MM.1S (cell line): ENCODE measurements around the gene AMIGO1.

Source experiments
- DNase-seq: peaks from one replicate; pipeline ENCODE4 v3.0.0-alpha.2; 2015
- H2AFZ ChIP-seq: fragments of 300-600 bp; sonication (generic); 2 replicates; pipeline ENCODE4 v1.6.0; 2016; ENCODE audit warnings: antibody characterized with exemption, low read length
- H3F3A ChIP-seq: fragments of 300-600 bp; sonication (generic); 2 replicates; pipeline ENCODE4 v1.6.1; 2016; ENCODE audit warnings: mild to moderate bottlenecking, antibody characterized with exemption, low read length, moderate library complexity, mixed read lengths; ENCODE audit not compliant: insufficient read depth
- H3K27ac ChIP-seq: fragments of 300-600 bp; sonication (generic); 2 replicates; pipeline ENCODE4 v1.5.1; 2016; ENCODE audit warnings: mild to moderate bottlenecking, low read length
- H3K27me3 ChIP-seq: fragments of 300-600 bp; sonication (generic); replicated peaks from 2 replicates; pipeline ENCODE4 v1.6.0; 2016; ENCODE audit warnings: low read length; ENCODE audit not compliant: insufficient read depth
- H3K36me3 ChIP-seq: fragments of 300-600 bp; sonication (generic); replicated peaks from 2 replicates; pipeline ENCODE4 v1.6.1; 2016; ENCODE audit warnings: mild to moderate bottlenecking, low read length, mixed read lengths; ENCODE audit not compliant: insufficient read depth
- H3K4me1 ChIP-seq: fragments of 300-600 bp; sonication (generic); 2 replicates; pipeline ENCODE4 v1.6.1; 2016; ENCODE audit warnings: low read length, mixed read lengths
- H3K4me2 ChIP-seq: fragments of 300-600 bp; sonication (generic); 2 replicates; pipeline ENCODE4 v1.6.0; 2016; ENCODE audit warnings: low read depth, low read length
- H3K4me3 ChIP-seq: fragments of 300-600 bp; sonication (generic); 2 replicates; pipeline ENCODE4 v1.5.1; 2016; ENCODE audit warnings: low read length, mixed read lengths
- H3K79me2 ChIP-seq: fragments of 300-600 bp; sonication (generic); 2 replicates; pipeline ENCODE4 v1.6.1; 2016; ENCODE audit warnings: mixed run types, low read length, mixed read lengths
- H3K9ac ChIP-seq: fragments of 300-600 bp; sonication (generic); 2 replicates; pipeline ENCODE4 v1.6.1; 2016; ENCODE audit warnings: low read length, mixed read lengths
- H3K9me2 ChIP-seq: fragments of 300-600 bp; sonication (generic); replicated peaks from 2 replicates; pipeline ENCODE4 v1.6.1; 2016; ENCODE audit warnings: mild to moderate bottlenecking, low read length, mixed read lengths; ENCODE audit not compliant: insufficient read depth
- H3K9me3 ChIP-seq: fragments of 300-600 bp; sonication (generic); replicated peaks from 2 replicates; pipeline ENCODE4 v1.6.1; 2016; ENCODE audit warnings: mild to moderate bottlenecking, low read length, mixed read lengths; ENCODE audit not compliant: insufficient read depth
- H4K20me1 ChIP-seq: fragments of 300-600 bp; sonication (generic); 2 replicates; pipeline ENCODE4 v1.6.1; 2016; ENCODE audit warnings: mild to moderate bottlenecking, low read length, moderate library complexity, mixed read lengths; ENCODE audit not compliant: insufficient read depth
- CTCF ChIP-seq: fragments of 300-600 bp; sonication (generic); IDR thresholded peaks from 2 replicates; pipeline ENCODE4 v1.5.1; 2016; ENCODE audit warnings: antibody characterized with exemption, low read length, mixed read lengths
- EZH2 ChIP-seq: fragments of 300-600 bp; sonication (generic); optimal IDR thresholded peaks from 2 replicates; pipeline ENCODE3; 2017; ENCODE audit warnings: low read depth, mild to moderate bottlenecking, antibody characterized with exemption, low read length, mixed read lengths
- EZH2phosphoT487 ChIP-seq: fragments of 300-600 bp; sonication (generic); IDR thresholded peaks from 2 replicates; pipeline ENCODE4 v1.6.1; 2018; ENCODE audit warnings: antibody characterized with exemption, low read length

Gene AMIGO1

GRCh38 chr1:109484519-109484975, 25.0 kb downstream of the AMIGO1 start:
- no peaks in the 10 kb centered on the region for H3F3A ChIP-seq
- no peaks in the 10 kb centered on the region for H4K20me1 ChIP-seq
- no peaks in the 10 kb centered on the region for H3K4me1 ChIP-seq
- no peaks in the 10 kb centered on the region; the same call in 1 of the 2 replicates for H3K27me3 ChIP-seq
- DNase-seq, result no peak
- peak overlapping the region; percentile 74 for H3K4me3 ChIP-seq
- H3K9me2 ChIP-seq, result no peaks in the 10 kb centered on the region
- H3K36me3 ChIP-seq, result no peaks in the 10 kb centered on the region
- peak overlapping the region; percentile 82 for H3K4me2 ChIP-seq
- H3K9me3 ChIP-seq, result no peaks in the 10 kb centered on the region
- TF ChIP-seq EZH2phosphoT487, result no peak
- no peak for TF ChIP-seq EZH2
- TF ChIP-seq CTCF, result no peak
- peak overlapping the region; percentile 74; the same call in 1 of the 2 replicates for H3K9ac ChIP-seq
- H3K27ac ChIP-seq, result no peak overlapping the region
- peak overlapping the region; percentile 75 for H2AFZ ChIP-seq
- H3K79me2 ChIP-seq, result 0 out of 2 replicates have a peak, but pooled peaks cover 4% of the 10 kb centered on the region

GRCh38 chr1:109483672-109484518, 25.6 kb downstream of the AMIGO1 start, which contains the start of gene ATXN7L2:
ATXN7L2 (plus strand) TSS chr1:109483905; CDS start chr1:109483954, 49 bp downstream.
- H3K27me3 ChIP-seq, result no peaks in the 10 kb centered on the region; the same call in 1 of the 2 replicates
- H3K4me1 ChIP-seq, result no peaks in the 10 kb centered on the region
- H3K4me2 ChIP-seq, result peak within 1 kb of the TSS; percentile 90

More at GRCh38 chr1:109483672-109484518, 25.6 kb downstream of the AMIGO1 start, which contains the start of gene ATXN7L2:
- Histone ChIP-seq H3K9ac (peak within 1 kb of the TSS; percentile 74), H2AFZ (peak within 1 kb of the TSS; percentile 77), H3K4me3 (peak within 1 kb of the TSS; percentile 74), H3K27ac (no peak within 1 kb of the TSS; the same call in 1 of the 2 replicates), H3F3A (no peaks in the 10 kb centered on the region), H3K9me3 (no peaks in the 10 kb centered on the region), H4K20me1 (no peaks in the 10 kb centered on the region), H3K9me2 (no peaks in the 10 kb centered on the region), H3K36me3 (no peaks in the 10 kb centered on the region), H3K79me2 (0 out of 2 replicates have a peak, but pooled peaks cover 4% of the 10 kb centered on the region)
- DNase-seq, result peak; percentile 73
- TF ChIP-seq CTCF (no peak), EZH2 (no peak), EZH2phosphoT487 (no peak)
